ENCODE measurements around the gene RGS4.

DNA sequence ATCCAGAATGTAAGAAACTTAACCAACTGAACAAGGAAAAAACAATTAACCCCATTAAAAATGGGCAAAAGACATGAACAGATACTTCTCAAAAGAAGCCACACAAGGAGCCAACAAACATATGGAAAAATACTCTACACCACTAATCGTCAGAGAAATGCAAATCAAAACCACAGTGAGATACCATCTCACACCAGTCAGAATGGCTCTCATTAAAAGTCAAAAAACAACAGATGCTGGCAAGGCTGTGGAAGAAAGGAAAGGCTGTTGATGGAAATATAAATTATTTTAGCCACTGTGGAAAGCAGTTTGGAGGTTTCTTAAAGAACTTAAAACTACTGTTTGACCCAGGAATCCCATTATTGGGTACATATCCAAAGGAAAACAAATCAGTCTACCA is 51.2 kb downstream of the RGS4 start:
- TF ChIP-seq GATA2 (IDR thresholded peaks at IDR 0.05; ENCODE audit: low read depth, low read length) (peak; percentile 64; the same call in 1 of the 2 replicates), GATA3 (IDR thresholded peaks at IDR 0.05; ENCODE audit: low read depth, low read length) (peak; percentile 77)

All from SH-SY5Y (cell line).